HG02623 (cell line): Measurements from ENCODE around the gene ARL6IP1.
"Not testable (repeated sequence)": the region's sequence is repeated elsewhere in the genome, so short reads cannot be mapped to it uniquely, and the experiment has no call there.

Source experiments
- ATAC-seq: cut with Tn5 transposase; IDR thresholded peaks from one replicate; pipeline ENCODE4 v1.9.1; 2021; ENCODE audit warnings: moderate library complexity; ENCODE audit not compliant: unreplicated experiment

The ARL6IP1 gene

DNA sequence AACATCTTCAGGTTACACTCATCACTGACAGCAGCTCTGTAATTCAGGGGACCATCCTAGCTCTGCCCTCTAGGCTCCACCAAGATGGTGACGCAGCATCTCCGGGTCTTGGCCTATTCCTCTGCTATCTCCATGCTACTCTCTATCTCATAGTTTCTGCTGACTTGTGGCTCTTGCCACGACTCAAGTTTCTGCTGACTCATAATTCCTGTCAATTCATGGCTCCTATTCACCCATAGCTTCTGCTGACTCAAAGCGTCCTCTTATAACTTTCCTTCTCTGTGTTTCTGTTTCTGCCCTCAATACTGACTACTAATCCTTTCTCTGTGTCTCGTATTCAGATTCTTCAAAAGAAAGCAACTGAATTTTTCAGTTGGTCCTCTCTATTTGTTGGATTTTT lies 38.6 kb downstream of the ARL6IP1 start:
- peak; percentile 32 for ATAC-seq

DNA sequence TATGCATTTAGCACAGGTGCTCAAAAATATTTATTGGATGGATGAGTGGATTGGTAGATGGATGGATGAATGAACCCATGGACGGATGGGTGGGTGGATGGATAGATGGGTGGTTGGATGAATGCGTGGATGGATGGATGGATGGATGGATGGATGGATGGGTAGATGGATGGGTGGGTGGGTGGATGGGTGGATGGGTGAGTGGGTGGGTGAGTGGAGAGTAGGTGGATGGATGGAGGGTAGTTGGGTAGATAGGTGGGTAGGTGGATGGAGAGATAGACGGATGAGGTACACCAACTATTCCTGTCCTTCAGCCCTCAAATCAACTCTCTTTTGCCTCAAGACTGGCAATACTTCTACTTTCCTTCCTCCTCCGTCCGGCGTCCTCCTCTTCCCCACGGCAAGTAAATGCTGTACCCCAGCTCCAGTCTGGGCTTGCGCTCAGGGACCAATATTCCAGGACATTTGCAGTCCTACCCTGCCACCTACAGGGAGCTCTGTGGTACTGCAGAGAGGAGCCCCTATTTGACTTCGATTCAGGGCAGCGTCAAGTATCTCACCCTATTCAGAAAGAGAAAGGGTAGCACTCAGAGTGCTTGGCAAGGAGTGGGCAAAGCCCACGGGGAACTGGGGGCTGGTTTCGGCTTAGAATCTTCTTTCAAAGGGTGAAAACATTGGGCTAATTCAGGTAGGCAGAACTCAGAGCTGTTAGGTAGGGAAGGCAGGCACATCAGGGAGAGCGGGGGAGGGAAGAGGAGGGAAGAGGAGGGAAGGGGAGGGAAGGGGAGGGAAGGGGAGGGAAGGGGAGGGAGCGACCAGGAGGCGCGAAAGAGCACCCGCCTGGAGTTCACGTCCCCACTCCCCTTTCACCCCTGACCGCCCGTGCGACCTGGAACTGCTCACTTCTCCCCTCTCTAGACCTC lies 41.5 kb downstream of the ARL6IP1 start:
- ATAC-seq, result not testable (repeated sequence)

DNA sequence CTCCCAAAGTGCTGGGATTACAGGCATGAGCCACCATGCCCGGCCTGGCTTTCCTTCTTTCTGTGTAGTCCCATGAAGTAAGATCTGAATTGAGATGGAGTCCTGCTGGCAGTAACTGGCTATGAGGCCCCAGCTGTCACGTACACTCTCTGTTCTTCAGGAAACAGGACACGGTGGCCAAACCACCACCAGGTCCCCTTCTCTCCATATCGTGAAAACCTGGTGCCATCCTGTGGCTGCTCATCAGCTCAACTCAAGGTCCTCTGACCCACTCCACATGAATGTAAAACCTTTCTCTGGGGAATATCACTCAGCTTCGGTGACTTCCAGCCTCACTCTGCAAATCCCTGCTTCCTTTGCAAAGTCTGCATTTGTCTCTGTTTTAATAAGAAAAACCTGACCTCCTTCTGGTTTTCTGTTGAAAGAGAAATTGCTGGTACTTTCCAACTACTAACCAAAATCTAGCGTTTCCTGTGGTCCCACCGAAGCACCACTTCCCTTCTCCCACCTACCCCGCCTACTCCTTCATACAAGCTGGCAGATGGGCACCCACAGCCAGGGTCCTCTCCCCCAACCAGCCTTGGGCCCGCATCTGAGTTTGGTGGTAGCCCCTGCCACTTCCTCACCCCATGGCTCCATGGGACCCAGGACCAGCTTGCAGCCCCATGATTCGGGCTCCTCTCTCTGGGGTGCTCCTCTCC lies 43.2 kb downstream of the ARL6IP1 start:
- ATAC-seq, result not testable (repeated sequence)

DNA sequence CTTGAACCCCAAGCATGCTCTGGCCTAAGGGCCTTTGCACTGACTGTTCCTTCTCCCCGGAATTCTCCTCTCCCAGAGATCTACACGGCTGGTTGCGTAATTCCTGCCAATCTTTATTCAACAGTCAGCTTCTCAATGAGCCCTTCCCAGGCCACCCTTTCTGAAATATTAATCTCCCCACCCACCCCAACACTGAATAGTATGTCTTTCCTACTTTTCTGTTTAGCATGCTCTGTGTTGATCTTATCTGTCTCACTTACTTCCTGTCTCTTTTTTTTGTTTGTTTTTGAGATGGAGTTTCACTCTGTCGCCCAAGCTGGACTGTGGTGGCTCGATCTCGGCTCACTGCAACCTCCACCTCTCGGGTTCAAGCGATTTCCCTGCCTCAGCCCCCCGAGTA lies 44.7 kb downstream of the ARL6IP1 start:
- ATAC-seq, result not testable (repeated sequence)

DNA sequence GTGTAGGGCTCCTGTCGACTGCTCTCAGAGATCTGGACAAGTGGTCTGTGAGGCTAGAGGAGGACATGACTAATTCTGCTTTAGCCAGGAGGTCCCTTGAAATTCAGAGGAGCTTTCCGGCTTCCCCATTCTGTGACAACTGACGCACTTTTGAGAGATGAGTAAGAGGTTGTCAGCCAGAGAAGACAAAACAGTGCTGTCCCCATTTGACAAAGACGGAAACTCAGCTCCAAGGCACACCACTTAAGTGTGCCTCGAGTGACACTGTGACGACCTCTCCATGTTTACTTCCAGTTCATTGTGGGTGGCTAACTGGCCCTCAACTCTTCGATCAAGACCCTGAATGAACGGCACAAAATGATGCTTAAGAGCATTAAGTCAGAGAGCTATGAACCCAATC lies 58.5 kb downstream of the ARL6IP1 start:
- not testable (repeated sequence) for ATAC-seq
